Right lung (tissue), 5 donors: Measurements from ENCODE around the gene C20orf204. TPM values are rescaled to one million over a fixed set of nuclear protein-coding genes. Genes with fewer than 3 reads are reported as not detected.

ENCODE experiments used
- DNase-seq, 2 donors: peaks; one replicate each; pipeline ENCODE4 v3.0.0-alpha.2; 2013
- polyA plus RNA-seq, 5 donors: library from polyadenylated mRNA; unstranded; fragments of 120-200 nt; gene quantifications; one replicate each; pipeline versions ENCODE4 v1.2.1 to v1.2.3, GENCODE V29; 2013; ENCODE audit warnings: inconsistent platforms in 1 of 5, low replicate concordance in 1 of 5; ENCODE audit not compliant: insufficient read length in 5 of 5, insufficient read depth in 1 of 5

Gene C20orf204
- polyA plus RNA-seq, 5 donors: 0.66 to 1.7 (median 1.1) TPM

DNA sequence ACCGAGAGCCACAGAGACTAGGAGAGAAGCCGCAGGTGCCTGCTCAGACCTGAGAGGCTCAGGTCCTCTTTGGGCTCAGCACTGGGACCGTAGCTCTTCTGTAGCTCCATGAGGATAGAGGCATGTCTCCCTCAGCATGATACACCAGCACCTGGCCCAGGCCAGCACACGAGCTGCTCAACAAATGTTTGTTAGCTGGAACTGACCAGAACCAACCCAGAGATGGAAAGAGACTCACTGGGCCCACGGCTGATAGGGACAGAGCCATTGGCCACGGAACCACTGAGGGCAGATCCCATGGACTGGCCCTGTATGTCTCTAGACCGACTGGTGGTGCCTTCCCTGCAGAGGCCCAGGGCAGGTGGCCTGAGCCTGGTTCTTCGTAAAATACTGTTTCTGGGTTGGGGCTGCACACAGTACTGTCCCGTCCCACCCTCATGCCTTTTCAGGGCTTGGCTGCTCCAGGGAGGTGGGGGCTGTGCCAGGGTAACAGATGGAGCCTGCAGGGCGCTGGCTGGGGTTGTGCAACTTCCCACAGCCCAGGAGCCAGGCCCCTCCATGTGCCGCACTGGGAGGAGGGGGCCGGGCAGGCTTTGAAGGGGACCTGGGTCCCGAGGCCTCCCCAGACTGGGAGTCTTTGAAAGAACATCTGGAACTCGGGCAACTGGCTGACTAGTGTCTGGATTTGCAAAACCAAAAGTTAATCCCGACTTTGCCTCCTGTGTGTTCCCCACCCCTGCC lies 5.2 kb downstream of the C20orf204 start:
- no peak for DNase-seq

- no peak for DNase-seq
Measured at GRCh38 chr20:64041781-64042053, 5.7 kb downstream of the C20orf204 start.

DNA sequence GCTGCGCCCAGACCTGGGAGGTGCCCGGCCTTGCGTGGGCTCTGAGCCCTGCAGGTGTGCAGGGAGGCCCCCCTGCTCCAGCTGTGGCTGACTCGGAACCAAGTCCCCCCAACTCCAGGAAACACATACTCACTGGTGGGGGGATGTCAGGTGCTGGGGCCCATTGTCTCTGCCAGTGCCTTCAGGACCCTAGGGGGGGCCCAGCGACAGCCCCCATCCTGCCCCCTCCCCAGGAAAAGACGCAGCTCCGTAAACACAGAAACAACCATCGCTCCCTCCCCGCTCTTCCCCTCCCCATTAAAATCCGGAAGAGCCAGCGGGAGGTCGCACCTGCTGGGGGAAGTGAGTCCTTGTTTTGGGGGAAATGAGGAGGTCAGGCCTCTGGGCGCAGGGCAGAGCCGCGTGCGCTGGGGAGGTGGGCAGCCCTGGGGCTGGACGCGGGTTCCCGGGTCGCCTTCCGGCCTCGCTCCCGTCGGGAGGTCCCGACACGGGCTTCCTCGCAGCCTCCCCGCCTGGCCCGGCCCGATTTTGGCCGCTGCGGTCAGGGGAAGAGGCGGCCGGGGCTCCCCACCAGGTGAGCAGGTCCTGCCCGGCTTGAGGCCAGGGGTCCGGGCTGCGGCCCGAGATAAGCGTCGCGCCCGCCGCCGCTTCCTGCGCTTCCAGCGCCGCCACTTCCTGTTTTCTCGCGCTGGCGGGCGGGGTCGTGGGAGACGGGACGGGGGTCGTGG lies 6.2 kb downstream of the C20orf204 start:
- DNase-seq: no peak

GRCh38 chr20:64043768-64044167 lies 7.8 kb downstream of the C20orf204 start:
- DNase-seq: no peak

DNA sequence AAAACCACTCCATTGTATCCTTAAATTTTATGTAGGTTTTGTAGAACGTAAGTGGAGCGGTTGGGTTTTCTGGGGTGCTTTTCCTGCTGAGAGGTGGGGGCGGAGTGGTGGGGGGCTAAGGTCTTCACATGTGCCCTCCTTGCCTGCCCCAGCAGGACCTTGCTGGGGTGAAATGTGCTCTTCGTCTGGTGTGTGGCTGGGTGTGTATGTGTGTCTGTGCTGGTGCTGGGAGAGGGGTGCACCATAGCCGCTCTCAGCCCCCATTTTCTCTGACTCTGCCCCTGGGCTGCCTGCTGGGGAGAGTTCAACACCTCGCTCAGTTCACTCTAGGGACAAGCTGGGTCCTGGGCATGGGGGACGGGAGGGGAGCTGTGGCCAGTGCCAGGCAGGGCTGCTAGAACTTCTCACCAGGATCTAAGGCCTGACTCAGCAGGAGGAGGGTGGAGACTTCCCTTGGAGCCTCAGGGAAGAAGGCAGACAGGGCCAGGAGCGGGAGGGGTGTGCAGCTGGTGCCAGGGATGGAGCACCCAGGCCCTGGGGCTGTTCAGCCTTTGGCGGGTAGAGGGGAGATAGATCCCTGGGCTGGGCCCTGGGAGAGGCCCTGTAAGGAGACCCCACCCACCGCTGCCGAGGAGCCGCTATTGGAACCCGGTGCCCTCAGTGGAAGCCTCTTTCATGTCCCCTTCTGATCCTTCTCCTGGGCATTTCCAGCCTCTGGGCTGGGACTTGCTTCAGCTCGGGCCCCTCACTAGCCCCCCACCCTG lies 8.7 kb downstream of the C20orf204 start:
- no peak for DNase-seq

- DNase-seq: no peak
Measured at GRCh38 chr20:64045346-64046011, 9.5 kb downstream of the C20orf204 start.

GRCh38 chr20:64047046-64047389 lies 11.0 kb downstream of the C20orf204 start:
- no peak for DNase-seq

DNA sequence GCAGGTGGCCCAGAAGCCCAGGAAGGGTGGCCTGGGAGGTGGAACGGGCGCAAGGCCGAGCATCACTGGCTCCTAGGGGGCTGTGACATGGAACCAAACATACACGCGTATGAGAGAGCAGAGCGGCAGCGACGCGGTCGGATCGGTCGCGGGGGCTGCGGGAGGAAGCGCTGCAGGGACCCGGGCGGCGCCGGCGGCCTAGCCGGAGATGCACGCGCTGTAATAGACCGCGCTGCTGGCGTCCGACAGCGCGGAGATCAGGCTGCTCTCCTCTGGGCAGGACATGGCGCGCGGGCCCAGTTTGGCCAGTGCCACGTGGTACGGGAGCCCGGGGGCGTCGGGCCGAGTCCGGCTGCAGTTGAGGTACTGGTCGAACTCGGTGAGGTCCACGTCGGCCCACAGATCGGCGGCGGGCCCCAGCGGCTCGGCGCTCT lies 12.0 kb downstream of the C20orf204 start:
- no peak for DNase-seq

- no peak for DNase-seq
Measured at GRCh38 chr20:64048402-64049044, 12.5 kb downstream of the C20orf204 start.

GRCh38 chr20:64049060-64049877 lies 13.3 kb downstream of the C20orf204 start, which contains the start of gene SOX18:
Gene SOX18 (minus strand): TSS chr20:64049639. CDS start chr20:64049516, 123 bp downstream.
- DNase-seq: no peak

DNA sequence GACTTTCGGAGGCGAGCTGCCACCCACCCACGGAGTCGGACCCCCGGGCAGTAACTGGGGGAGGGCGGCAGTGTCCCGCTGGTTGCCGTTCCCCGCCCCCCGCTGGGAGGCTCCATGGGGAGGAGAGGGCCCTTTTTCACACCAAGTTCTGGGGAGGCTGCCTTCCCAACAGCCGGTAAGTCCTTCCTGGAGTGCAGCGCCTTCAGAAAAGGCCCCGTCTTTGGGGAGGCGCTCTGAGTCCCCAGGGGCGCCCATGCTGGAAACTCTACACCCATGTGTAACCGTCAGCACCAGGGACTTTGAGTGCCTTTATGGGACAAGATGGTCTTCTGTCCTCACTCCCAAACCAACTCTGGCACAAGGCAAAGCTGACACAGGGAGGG lies 13.9 kb downstream of the C20orf204 start:
- peak; percentile 65 to 69 for DNase-seq

- no peak for DNase-seq
Measured at GRCh38 chr20:64050261-64051032, 14.5 kb downstream of the C20orf204 start.

- DNase-seq: no peak
Measured at GRCh38 chr20:64051033-64051452, 15.1 kb downstream of the C20orf204 start.

GRCh38 chr20:64051561-64052325 lies 15.8 kb downstream of the C20orf204 start:
- no peak for DNase-seq

GRCh38 chr20:64052326-64052722 lies 16.3 kb downstream of the C20orf204 start:
- no peak for DNase-seq

- no peak for DNase-seq
Measured at GRCh38 chr20:64052987-64053840, 17.2 kb downstream of the C20orf204 start.

- peak; percentile 83 to 85 for DNase-seq
Measured at GRCh38 chr20:64053841-64054661, 18.1 kb downstream of the C20orf204 start.
